ENCODE measurements around the gene GALNT13.

DNA sequence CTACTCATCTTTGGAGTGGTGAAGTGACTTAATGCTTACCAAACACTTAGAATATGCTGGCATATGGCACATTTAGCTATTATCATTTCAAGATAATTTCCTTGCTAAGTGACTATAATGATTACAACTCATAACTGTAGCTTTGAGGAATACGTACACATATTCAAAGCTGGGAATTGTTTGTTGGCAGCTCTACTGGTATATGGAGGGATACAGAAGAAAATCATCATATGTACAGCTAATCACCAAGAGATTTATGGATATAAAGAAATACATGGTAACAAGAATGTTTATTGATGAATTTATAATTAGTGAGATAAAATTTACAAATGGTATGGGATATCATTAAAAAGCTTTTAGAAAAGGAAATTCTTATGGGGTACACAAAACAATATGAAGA lies 207.2 kb downstream of the GALNT13 start:
- TF ChIP-seq, protein P1, sequence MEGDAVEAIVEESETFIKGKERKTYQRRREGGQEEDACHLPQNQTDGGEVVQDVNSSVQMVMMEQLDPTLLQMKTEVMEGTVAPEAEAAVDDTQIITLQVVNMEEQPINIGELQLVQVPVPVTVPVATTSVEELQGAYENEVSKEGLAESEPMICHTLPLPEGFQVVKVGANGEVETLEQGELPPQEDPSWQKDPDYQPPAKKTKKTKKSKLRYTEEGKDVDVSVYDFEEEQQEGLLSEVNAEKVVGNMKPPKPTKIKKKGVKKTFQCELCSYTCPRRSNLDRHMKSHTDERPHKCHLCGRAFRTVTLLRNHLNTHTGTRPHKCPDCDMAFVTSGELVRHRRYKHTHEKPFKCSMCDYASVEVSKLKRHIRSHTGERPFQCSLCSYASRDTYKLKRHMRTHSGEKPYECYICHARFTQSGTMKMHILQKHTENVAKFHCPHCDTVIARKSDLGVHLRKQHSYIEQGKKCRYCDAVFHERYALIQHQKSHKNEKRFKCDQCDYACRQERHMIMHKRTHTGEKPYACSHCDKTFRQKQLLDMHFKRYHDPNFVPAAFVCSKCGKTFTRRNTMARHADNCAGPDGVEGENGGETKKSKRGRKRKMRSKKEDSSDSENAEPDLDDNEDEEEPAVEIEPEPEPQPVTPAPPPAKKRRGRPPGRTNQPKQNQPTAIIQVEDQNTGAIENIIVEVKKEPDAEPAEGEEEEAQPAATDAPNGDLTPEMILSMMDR (IDR thresholded peaks at IDR 0.05), result no peak
- TF ChIP-seq EZH2 (IDR thresholded peaks at IDR 0.05; ENCODE audit: borderline replicate concordance, insufficient read depth, low read depth, low read length, poor library complexity, severe bottlenecking), result no peak
